ENCODE measurements around the gene YKT6.

GRCh38 chr7:44185729-44186128 is 15.0 kb upstream of the YKT6 start:
- no peak for TF ChIP-seq POLR2AphosphoS5 (IDR thresholded peaks at IDR 0.05; ENCODE audit: low read depth, low read length)
- TF ChIP-seq, protein P1, sequence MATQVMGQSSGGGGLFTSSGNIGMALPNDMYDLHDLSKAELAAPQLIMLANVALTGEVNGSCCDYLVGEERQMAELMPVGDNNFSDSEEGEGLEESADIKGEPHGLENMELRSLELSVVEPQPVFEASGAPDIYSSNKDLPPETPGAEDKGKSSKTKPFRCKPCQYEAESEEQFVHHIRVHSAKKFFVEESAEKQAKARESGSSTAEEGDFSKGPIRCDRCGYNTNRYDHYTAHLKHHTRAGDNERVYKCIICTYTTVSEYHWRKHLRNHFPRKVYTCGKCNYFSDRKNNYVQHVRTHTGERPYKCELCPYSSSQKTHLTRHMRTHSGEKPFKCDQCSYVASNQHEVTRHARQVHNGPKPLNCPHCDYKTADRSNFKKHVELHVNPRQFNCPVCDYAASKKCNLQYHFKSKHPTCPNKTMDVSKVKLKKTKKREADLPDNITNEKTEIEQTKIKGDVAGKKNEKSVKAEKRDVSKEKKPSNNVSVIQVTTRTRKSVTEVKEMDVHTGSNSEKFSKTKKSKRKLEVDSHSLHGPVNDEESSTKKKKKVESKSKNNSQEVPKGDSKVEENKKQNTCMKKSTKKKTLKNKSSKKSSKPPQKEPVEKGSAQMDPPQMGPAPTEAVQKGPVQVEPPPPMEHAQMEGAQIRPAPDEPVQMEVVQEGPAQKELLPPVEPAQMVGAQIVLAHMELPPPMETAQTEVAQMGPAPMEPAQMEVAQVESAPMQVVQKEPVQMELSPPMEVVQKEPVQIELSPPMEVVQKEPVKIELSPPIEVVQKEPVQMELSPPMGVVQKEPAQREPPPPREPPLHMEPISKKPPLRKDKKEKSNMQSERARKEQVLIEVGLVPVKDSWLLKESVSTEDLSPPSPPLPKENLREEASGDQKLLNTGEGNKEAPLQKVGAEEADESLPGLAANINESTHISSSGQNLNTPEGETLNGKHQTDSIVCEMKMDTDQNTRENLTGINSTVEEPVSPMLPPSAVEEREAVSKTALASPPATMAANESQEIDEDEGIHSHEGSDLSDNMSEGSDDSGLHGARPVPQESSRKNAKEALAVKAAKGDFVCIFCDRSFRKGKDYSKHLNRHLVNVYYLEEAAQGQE (IDR thresholded peaks at IDR 0.05; ENCODE audit: insufficient read depth in 1 of 2, low read depth in 2 of 2, low read length in 2 of 2): no peak
- no peak for TF ChIP-seq SIN3A (IDR thresholded peaks at IDR 0.05; ENCODE audit: borderline replicate concordance, insufficient read depth, low read length)
- no peak for TF ChIP-seq TAF1 (IDR thresholded peaks at IDR 0.05; ENCODE audit: borderline replicate concordance, insufficient read depth, low read length)

Data from PFSK-1 (cell line).